Measurements from ENCODE around the gene SPSB3.

SPSB3 gene

DNA sequence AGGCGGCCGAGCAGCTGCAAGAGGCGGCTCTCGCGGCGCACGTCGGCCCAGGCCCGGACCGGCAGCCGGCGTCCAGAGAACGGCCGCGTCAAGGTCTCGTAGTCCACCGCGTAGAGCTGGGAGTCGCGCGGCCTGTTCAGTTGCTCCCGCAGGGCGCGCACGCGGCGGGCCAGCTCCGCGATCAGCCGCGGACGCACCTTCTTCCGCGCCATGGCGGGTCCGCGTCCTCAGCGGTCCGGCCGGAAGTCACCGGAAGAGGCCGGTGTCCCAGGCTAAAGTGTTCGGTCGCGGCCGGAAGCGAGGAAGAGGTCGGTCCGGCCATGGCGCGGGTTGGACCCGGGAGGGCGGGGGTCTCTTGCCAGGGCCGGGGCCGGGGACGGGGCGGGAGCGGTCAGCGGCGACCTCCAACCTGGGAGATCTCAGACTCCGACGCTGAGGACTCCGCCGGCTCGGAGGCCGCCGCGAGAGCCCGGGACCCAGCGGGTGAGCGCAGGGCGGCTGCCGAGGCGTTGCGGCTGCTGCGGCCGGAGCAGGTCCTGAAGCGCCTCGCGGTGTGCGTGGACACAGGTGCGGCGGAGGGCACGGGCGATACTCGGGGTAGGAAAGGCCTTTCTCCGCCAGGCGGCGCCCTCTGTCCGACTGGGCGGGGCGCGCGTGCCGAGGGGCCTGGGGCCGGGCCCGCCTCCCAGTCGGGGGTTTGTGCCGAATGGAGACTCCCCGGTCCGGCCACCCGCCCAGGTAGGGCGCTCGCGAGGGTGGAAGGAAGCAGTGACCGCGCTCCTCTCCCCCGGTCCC lies 9.3 kb downstream of the SPSB3 start, which contains the start of gene MRPS34:
Gene MRPS34, minus strand, starts transcription at position 227 of the 795 bp plus-strand sequence. Its CDS starts 15 bp downstream, at position 212.
- H3K9me3 ChIP-seq (ENCODE audit: control insufficient read depth, low read length) = no peaks in the 10 kb centered on the region
- H3K4me3 ChIP-seq (ENCODE audit: extremely low read depth, insufficient read depth, low read length, poor library complexity, severe bottlenecking) = peak within 1 kb of the TSS; percentile 88
- peaks cover 8% of the 10 kb centered on the region for H3K4me1 ChIP-seq (ENCODE audit: control insufficient read depth, insufficient read depth, low read length, poor library complexity, severe bottlenecking)
- H3K27ac ChIP-seq (ENCODE audit: low read depth, low read length, severe bottlenecking) = peak within 1 kb of the TSS; percentile 87
- WGBS, 2 experiments (ENCODE audit: insufficient coverage in 2 of 2) = 1% methylated on average over 101 to 102 of the region's 108 CpGs
- H3K36me3 ChIP-seq (ENCODE audit: control insufficient read depth, insufficient read depth, low read length) = peaks cover 39% of the 10 kb centered on the region

DNA sequence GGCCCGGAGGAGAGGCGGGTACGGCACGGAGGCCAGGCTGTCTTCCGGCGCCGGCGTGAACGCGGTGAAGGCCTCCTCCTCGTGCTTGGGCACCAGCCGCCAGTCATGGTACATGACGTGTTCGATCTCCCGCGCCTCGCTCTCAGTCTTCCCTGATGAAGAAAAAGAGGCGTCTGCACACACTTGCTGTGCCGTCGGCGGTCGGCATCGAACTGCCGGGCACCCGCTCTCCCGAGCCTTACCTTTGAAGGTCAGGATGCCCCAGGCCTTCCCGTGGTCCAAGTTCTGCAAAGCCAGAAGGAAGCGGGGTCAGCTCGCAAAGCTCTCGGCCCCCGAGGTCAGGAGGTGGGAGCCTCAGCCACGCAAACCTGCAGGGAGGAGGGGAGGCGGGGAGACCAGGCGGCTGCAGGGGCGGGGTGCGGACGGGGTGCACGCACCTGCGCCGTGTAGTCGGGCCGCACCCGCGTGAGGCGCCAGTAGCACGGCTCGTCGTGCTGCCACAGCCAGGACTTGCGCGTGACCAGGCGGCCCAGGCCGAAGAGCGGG lies 9.9 kb downstream of the SPSB3 start, which contains the start of gene EME2:
Gene EME2, plus strand, starts transcription at position 449 of the 546 bp plus-strand sequence. CDS start 418 bp downstream, outside the sequence.
- peaks cover 38% of the 10 kb centered on the region for H3K36me3 ChIP-seq (ENCODE audit: control insufficient read depth, insufficient read depth, low read length)
- peaks cover 8% of the 10 kb centered on the region for H3K4me1 ChIP-seq (ENCODE audit: control insufficient read depth, insufficient read depth, low read length, poor library complexity, severe bottlenecking)
- 1% methylated on average over 34 to 49 of the region's 53 CpGs for WGBS, 2 experiments (ENCODE audit: insufficient coverage in 2 of 2)
- H3K4me3 ChIP-seq (ENCODE audit: extremely low read depth, insufficient read depth, low read length, poor library complexity, severe bottlenecking) = peak within 1 kb of the TSS; percentile 88
- H3K27ac ChIP-seq (ENCODE audit: low read depth, low read length, severe bottlenecking) = peak within 1 kb of the TSS; percentile 87
- H3K9me3 ChIP-seq (ENCODE audit: control insufficient read depth, low read length) = no peaks in the 10 kb centered on the region

DNA sequence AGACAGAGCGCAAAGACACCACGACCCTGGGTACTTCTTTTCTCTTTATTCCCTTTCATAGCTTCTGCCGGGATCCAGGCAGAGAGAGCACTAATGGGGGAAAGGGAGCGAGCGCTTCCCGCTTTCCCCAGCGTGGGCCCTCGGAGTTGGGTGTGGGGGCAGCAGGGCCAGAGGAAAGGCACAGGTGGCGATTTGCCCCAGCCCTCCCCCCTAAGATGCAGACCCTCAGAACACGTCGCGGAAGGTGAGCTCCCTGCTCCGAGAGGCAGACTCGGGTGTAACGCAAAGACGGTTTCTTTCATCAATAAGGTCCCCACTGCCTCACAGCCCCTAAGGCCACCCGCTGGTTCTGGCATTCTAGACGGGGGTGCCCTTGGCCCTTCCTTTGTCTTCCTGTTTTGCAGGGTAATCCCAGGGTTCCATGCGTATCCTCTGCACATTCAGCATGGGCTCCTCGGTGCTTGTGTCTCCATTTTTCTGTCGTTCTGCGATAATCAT lies 10.5 kb downstream of the SPSB3 start:
- H3K9me3 ChIP-seq (ENCODE audit: control insufficient read depth, low read length) = no peaks in the 10 kb centered on the region
- H3K4me3 ChIP-seq (ENCODE audit: extremely low read depth, insufficient read depth, low read length, poor library complexity, severe bottlenecking) = peak overlapping the region; percentile 88
- H3K27ac ChIP-seq (ENCODE audit: low read depth, low read length, severe bottlenecking) = peak overlapping the region; percentile 10
- WGBS, 2 experiments (ENCODE audit: insufficient coverage in 2 of 2) = 7 to 8% methylated on average over 19 to 21 of the region's 22 CpGs
- H3K4me1 ChIP-seq (ENCODE audit: control insufficient read depth, insufficient read depth, low read length, poor library complexity, severe bottlenecking) = peaks cover 8% of the 10 kb centered on the region
- H3K36me3 ChIP-seq (ENCODE audit: control insufficient read depth, insufficient read depth, low read length) = peaks cover 39% of the 10 kb centered on the region

DNA sequence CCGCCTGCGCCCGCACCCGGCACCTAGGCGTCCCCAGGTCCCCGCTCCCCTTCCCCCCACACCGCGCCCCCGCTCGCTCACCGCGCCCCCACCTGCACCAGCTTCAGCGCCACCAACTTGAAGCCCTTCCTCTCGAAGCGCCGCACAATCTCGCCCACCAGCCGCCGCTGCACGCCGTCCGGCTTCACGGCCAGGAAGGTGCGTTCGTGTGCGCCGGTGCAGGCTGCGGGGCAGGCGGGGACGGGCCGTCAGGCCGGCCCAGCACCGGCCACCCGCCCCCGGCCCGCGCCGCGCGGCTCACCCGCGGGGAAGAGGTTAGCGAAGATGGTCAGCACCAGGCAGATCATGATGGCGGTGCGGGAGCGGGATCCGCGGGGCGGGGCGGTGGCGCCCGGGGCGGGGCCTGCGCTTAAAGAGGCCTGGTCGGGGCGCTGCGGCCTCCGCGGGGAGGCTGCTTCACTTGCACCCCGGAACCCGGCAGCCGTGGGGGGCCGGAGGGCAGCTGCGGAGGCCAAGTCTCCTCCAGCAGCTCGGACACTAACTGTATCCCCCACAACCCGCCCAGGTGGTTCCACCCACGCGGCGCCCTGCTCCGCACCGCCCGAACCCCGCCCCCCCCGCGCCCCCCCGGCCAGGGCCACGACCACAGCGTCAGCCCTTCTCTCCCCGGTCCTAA lies 11.0 kb downstream of the SPSB3 start, which contains the start of gene NME3:
Gene NME3, minus strand, starts transcription at position 356 of the 676 bp plus-strand sequence. Its CDS starts 9 bp downstream, at position 347.
- no peaks in the 10 kb centered on the region for H3K9me3 ChIP-seq (ENCODE audit: control insufficient read depth, low read length)
- peak within 1 kb of the TSS; percentile 88 for H3K4me3 ChIP-seq (ENCODE audit: extremely low read depth, insufficient read depth, low read length, poor library complexity, severe bottlenecking)
- peak within 1 kb of the TSS; percentile 10 for H3K27ac ChIP-seq (ENCODE audit: low read depth, low read length, severe bottlenecking)
- peaks cover 8% of the 10 kb centered on the region for H3K4me1 ChIP-seq (ENCODE audit: control insufficient read depth, insufficient read depth, low read length, poor library complexity, severe bottlenecking)
- H3K36me3 ChIP-seq (ENCODE audit: control insufficient read depth, insufficient read depth, low read length) = peaks cover 37% of the 10 kb centered on the region
- WGBS, 2 experiments (ENCODE audit: insufficient coverage in 2 of 2) = 1% methylated on average over 47 to 50 of the region's 79 CpGs

DNA sequence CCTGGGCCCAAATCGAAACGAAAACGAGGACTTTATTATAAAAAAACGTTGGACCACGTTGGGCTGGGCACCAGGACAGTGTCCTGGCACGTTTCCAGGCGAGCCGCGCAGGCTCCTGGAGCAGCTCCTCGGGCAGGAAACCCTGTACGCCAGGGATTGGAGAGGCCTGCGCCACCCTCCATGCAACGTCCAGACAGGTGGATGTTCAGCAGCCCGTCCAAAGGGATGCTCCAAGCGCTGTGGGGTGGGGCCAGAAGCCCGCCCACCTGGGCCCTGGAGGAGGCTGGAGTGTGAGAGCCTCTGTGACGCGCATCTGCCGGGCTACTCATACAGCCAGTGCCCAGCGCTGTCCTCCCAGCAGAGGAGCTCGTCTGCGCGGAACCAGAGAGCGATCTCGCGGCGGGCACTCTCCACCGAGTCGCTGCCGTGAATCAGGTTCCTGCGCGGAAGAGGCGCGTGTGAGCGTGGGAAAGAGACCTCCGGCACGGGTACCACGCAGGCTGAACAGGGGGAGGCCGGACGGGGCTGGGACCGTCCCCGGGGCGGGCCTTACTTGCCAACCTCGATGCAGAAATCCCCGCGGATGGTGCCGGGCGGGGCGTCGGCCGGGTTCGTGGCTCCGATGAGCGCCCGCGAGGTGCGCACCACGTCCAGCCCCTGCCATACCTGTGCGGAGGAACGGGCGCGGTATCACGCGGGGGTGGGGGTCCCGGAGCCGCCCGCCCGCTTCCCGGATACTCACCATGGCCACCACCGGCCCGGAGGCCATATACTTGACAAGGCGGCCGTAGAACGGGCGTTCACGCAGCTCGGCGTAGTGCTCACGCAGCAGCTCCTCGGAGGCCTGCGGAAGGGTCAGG lies 11.8 kb downstream of the SPSB3 start:
- WGBS, 2 experiments (ENCODE audit: insufficient coverage in 2 of 2) = 30 to 31% methylated on average over 78 of the region's 81 CpGs
- Histone ChIP-seq H3K9me3 (ENCODE audit: control insufficient read depth, low read length) (no peaks in the 10 kb centered on the region), H3K4me1 (ENCODE audit: control insufficient read depth, insufficient read depth, low read length, poor library complexity, severe bottlenecking) (peaks cover 8% of the 10 kb centered on the region), H3K27ac (ENCODE audit: low read depth, low read length, severe bottlenecking) (no peak overlapping the region), H3K36me3 (ENCODE audit: control insufficient read depth, insufficient read depth, low read length) (peaks cover 37% of the 10 kb centered on the region), H3K4me3 (ENCODE audit: extremely low read depth, insufficient read depth, low read length, poor library complexity, severe bottlenecking) (peak overlapping the region; percentile 88)

DNA sequence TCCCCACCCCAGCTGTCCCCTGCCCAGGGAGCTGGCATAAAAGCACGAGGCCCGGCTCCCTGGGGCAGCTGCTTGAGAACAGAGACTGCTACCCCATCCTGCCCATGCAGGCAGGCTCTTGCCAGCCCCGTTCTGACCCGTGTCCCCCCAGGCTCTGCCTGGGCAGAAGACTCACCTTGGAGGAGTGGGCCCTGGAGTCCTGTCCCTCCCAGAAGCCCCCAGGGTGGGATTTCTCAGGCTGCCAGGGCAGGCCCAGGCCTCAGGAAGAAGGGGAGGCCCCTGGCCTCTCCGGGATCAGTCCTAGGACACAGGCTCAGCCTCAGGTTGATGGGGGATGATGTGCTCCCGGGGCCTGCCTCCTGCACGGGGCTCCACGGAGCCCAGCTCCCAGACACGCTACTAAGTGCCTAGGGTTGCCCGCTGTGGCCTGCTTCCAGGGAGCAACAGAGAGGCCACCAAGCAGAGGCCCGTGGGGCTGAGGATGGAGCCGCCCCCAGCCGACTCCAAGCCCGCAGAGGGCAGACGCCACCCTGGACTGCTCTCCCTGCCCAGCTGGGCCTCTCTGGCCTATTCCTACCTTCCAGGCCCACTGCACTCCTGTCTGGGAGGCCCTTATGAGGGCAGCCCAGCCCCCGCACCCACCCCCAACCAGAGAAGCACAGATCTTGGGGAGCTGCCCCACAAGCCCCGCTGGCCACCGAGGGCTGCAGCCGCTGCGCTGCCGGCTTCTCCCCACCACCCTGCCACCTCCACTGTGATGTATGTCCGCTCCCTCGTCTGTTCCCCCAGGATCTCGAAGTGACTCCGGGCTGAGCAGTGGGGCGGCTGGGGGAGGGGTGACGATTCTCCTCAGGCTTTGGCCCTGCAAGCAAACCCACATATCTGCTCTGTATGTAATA lies 12.7 kb downstream of the SPSB3 start:
- Histone ChIP-seq H3K27ac (ENCODE audit: low read depth, low read length, severe bottlenecking) (no peak overlapping the region), H3K4me1 (ENCODE audit: control insufficient read depth, insufficient read depth, low read length, poor library complexity, severe bottlenecking) (peaks cover 7% of the 10 kb centered on the region), H3K4me3 (ENCODE audit: extremely low read depth, insufficient read depth, low read length, poor library complexity, severe bottlenecking) (no peak overlapping the region), H3K9me3 (ENCODE audit: control insufficient read depth, low read length) (no peaks in the 10 kb centered on the region), H3K36me3 (ENCODE audit: control insufficient read depth, insufficient read depth, low read length) (peaks cover 41% of the 10 kb centered on the region)
- WGBS, 2 experiments (ENCODE audit: insufficient coverage in 2 of 2) = 95 to 96% methylated on average over 18 of the region's 27 CpGs

DNA sequence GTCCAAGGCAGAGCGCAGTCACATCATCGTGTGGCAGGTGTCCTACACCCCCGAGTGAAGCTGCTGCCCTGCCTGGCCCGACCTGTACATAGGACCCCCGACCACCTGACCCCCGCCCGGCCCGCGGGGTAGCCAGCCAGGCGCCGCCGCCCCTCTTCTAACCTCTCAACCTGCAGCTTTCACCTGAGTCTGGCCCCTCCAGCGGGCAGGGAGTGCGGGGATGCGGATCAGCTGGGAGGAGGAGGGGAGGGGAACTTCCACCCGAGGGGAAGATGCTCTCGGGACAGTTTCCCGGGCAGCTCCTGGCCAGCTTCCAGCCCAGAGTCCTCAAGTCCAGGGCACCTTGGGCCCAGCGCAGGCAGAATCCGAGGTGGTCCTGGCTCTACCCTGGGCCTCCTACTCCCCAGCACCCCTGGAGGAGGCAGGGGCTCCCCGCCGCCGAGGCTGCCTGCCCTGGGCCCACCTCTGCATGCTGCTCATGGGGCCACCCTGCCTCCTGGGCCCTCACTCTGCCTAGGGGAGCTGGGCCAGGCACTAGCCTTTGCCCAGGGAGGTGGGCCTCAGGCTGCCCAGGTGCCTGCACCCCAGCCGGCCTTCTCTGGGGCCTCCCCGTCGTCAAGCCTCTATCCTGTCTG lies 13.5 kb downstream of the SPSB3 start:
- Histone ChIP-seq H3K4me1 (ENCODE audit: control insufficient read depth, insufficient read depth, low read length, poor library complexity, severe bottlenecking) (no peaks in the 10 kb centered on the region), H3K4me3 (ENCODE audit: extremely low read depth, insufficient read depth, low read length, poor library complexity, severe bottlenecking) (no peak overlapping the region), H3K27ac (ENCODE audit: low read depth, low read length, severe bottlenecking) (no peak overlapping the region), H3K9me3 (ENCODE audit: control insufficient read depth, low read length) (no peaks in the 10 kb centered on the region), H3K36me3 (ENCODE audit: control insufficient read depth, insufficient read depth, low read length) (peaks cover 45% of the 10 kb centered on the region)
- 94 to 96% methylated on average over 17 of the region's 26 CpGs for WGBS, 2 experiments (ENCODE audit: insufficient coverage in 2 of 2)

DNA sequence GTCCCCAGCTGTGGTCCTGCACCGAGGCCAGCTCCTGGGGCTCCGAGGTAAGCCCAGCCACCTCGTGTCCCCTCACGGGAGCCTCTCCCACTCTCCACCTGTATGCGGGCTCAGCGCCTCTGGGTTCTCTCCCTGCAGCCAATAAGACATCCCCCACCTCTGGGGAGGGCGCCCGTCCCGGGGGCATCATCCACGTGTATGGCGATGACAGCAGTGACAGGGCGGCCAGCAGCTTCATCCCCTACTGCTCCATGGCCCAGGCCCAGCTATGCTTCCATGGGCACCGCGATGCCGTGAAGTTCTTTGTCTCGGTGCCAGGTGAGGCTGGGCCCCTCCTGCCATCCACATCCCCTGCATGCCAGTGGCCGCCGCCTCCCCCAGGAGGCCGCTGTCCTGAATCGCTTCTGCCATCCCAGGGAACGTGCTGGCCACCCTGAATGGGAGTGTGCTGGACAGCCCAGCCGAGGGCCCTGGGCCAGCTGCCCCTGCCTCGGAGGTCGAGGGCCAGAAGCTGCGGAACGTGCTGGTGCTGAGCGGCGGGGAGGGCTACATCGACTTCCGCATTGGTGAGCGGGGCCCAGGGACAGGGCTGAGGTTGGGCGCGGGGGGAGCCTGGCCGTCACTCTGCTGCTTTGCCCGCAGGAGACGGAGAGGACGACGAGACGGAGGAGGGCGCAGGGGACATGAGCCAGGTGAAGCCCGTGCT lies 14.2 kb downstream of the SPSB3 start:
- Histone ChIP-seq H3K27ac (ENCODE audit: low read depth, low read length, severe bottlenecking) (no peak overlapping the region), H3K36me3 (ENCODE audit: control insufficient read depth, insufficient read depth, low read length) (peaks cover 49% of the 10 kb centered on the region), H3K9me3 (ENCODE audit: control insufficient read depth, low read length) (no peaks in the 10 kb centered on the region), H3K4me1 (ENCODE audit: control insufficient read depth, insufficient read depth, low read length, poor library complexity, severe bottlenecking) (no peaks in the 10 kb centered on the region), H3K4me3 (ENCODE audit: extremely low read depth, insufficient read depth, low read length, poor library complexity, severe bottlenecking) (no peak overlapping the region)
- 94 to 95% methylated on average over 30 to 40 of the region's 41 CpGs for WGBS, 2 experiments (ENCODE audit: insufficient coverage in 2 of 2)
